HepG2 (cell line): ENCODE data around the gene FBXO8. TPM values are rescaled to one million over a fixed set of nuclear protein-coding genes. Genes with fewer than 3 reads are reported as not detected.

Source experiments
- ATAC-seq: fragments of 200-7000 bp; cut with Tn5 transposase; 3 replicates; pipeline ENCODE4 v1.9.1; 2020; ENCODE audit warnings: mild to moderate bottlenecking, moderate library complexity
- BruUV-seq: library from RNA; stranded (reverse); fragments of 400-500 nt; replicated peaks from 2 replicates; lab custom pipeline; 2021; lab: Mats Ljungman, UMichigan
- CTCF ChIA-PET: fragments of 300-600 bp; formaldehyde crosslinking; extraction: SDS; loops from one replicate; lab custom pipeline; 2021; ENCODE audit warnings: low total read pairs, inconsistent platforms, low intra/inter-chr PET ratio; lab: Yijun Ruan, JAX
- POLR2A ChIA-PET: fragments of 350-600 bp; sonication (Branson Sonifier 250); formaldehyde crosslinking; loops from one replicate; lab custom pipeline; 2020; ENCODE audit warnings: antibody characterized with exemption, inconsistent platforms; lab: Yijun Ruan, JAX
- DNase-seq: peaks from one replicate; pipeline ENCODE4 v3.0.0-alpha.2; 2015; ENCODE audit warnings: low spot score
- FAIRE-seq: peaks from 3 replicates; lab custom pipeline; 2011; peaks lifted over from hg19 to GRCh38; lab: Jason Lieb, UNC
- H2AFZ ChIP-seq: one replicate; pipeline ENCODE4 v1.6.1; 2011; ENCODE audit warnings: low read length, inconsistent platforms
- H3K27ac ChIP-seq: fragments of 300-600 bp; 3 replicates; pipeline ENCODE4 v1.8.0; 2011; ENCODE audit warnings: mixed run types, mild to moderate bottlenecking, mixed read lengths, low read length, inconsistent platforms; ENCODE audit not compliant: insufficient read depth; ENCODE audit errors: extremely low read length
- H3K27me3 ChIP-seq, 2 experiments: fragments of 200-600 bp in 1 of 2; 2 replicates in 1 of 2; 3 replicates in 1 of 2; pipeline versions ENCODE4 v1.6.0 to v1.8.0; 2011; ENCODE audit warnings: low read length in 2 of 2, mild to moderate bottlenecking in 2 of 2, moderate library complexity in 2 of 2, inconsistent platforms in 1 of 2; ENCODE audit not compliant: insufficient read depth in 2 of 2, control insufficient read depth in 1 of 2
- H3K36me3 ChIP-seq, 2 experiments: fragments of 200-600 bp in 1 of 2; replicated peaks in 1 of 2; 2 replicates in 1 of 2; 3 replicates in 1 of 2; pipeline versions ENCODE4 v1.5.1 to v1.8.0; 2011; ENCODE audit warnings: low read length in 2 of 2, inconsistent platforms in 1 of 2; ENCODE audit not compliant: insufficient read depth in 2 of 2, control insufficient read depth in 1 of 2
- H3K4me1 ChIP-seq: 2 replicates; pipeline ENCODE4 v1.5.1; 2012; ENCODE audit warnings: low read length, inconsistent platforms; ENCODE audit not compliant: insufficient read depth
- H3K4me2 ChIP-seq: 2 replicates; pipeline ENCODE4 v1.6.0; 2011; ENCODE audit warnings: low read depth, low read length, inconsistent platforms
- H3K4me3 ChIP-seq, 3 experiments: fragments of 200-600 bp in 1 of 3; sonication (generic), shearing (Covaris generic) in 1 of 3; replicated peaks in 1 of 3; 2 replicates each; pipeline ENCODE4 v1.5.1; 2011 to 2016; ENCODE audit warnings: low read length in 3 of 3, inconsistent platforms in 2 of 3, low read depth in 2 of 3, mild to moderate bottlenecking in 2 of 3, control low read depth in 1 of 3, mixed read lengths in 1 of 3; ENCODE audit not compliant: insufficient read depth in 1 of 3
- H3K79me2 ChIP-seq: one replicate; pipeline ENCODE4 v1.6.1; 2011; ENCODE audit warnings: low read length, inconsistent platforms; ENCODE audit not compliant: insufficient read depth
- H3K9ac ChIP-seq: 2 replicates; pipeline ENCODE4 v1.6.0; 2011; ENCODE audit warnings: mild to moderate bottlenecking, low read depth, low read length, inconsistent platforms; ENCODE audit not compliant: insufficient read depth
- H3K9me3 ChIP-seq: 2 replicates; pipeline ENCODE4 v1.5.1; 2012; ENCODE audit warnings: mild to moderate bottlenecking, low read length
- H4K20me1 ChIP-seq: 2 replicates; pipeline ENCODE4 v1.6.0; 2011; ENCODE audit warnings: inconsistent platforms, mild to moderate bottlenecking, low read length, moderate library complexity; ENCODE audit not compliant: insufficient read depth
- AGO1 ChIP-seq: fragments of 200-400 bp; formaldehyde crosslinking; IDR thresholded peaks from 2 replicates; pipeline ENCODE4 v1.6.1; 2017; ENCODE audit warnings: mild to moderate bottlenecking, low read depth, low read length, moderate library complexity; ENCODE audit not compliant: poor library complexity, severe bottlenecking
- CENPX ChIP-seq: sonication (generic); formaldehyde crosslinking; IDR thresholded peaks from 2 replicates; pipeline ENCODE4 v1.9.0; 2021; ENCODE audit warnings: mild to moderate bottlenecking, missing genetic modification reagents, moderate library complexity
- ETV6 ChIP-seq: sonication (generic); formaldehyde crosslinking; conservative IDR thresholded peaks from 2 replicates; pipeline ENCODE4 v1.4.0; 2020; ENCODE audit warnings: missing genetic modification reagents
- FOXC1 ChIP-seq: sonication (generic); formaldehyde crosslinking; IDR thresholded peaks from 2 replicates; pipeline ENCODE4 v1.8.0; 2022; ENCODE audit warnings: mild to moderate bottlenecking, missing genetic modification reagents, borderline replicate concordance
- GTF3A ChIP-seq: sonication (generic); formaldehyde crosslinking; conservative IDR thresholded peaks from 2 replicates; pipeline ENCODE4 v1.4.0; 2020; ENCODE audit warnings: mild to moderate bottlenecking, missing genetic modification reagents
- HES4 ChIP-seq: sonication (generic); formaldehyde crosslinking; IDR thresholded peaks from 2 replicates; pipeline ENCODE4 v1.9.0; 2021; ENCODE audit warnings: mild to moderate bottlenecking, missing genetic modification reagents, borderline replicate concordance
- JARID2 ChIP-seq: sonication (generic); formaldehyde crosslinking; IDR thresholded peaks from 2 replicates; pipeline ENCODE4 v1.8.1; 2023; ENCODE audit warnings: missing genetic modification reagents, inconsistent platforms; ENCODE audit not compliant: insufficient replicate concordance
- MAFK ChIP-seq, 2 experiments: IDR thresholded peaks in 1 of 2; conservative IDR thresholded peaks in 1 of 2; 2 replicates each; pipeline ENCODE4 v1.6.1; 2011; ENCODE audit warnings: improper control_type of control experiment in 2 of 2, low read length in 2 of 2
- MIER2 ChIP-seq: IDR thresholded peaks from 2 replicates; pipeline ENCODE4 v1.6.1; 2016; ENCODE audit warnings: missing biosample characterization, missing genetic modification reagents
- SOX5 ChIP-seq: IDR thresholded peaks from 2 replicates; pipeline ENCODE4 v1.6.1; 2016; ENCODE audit warnings: borderline replicate concordance
- ZNF546 ChIP-seq: sonication (generic); formaldehyde crosslinking; conservative IDR thresholded peaks from 2 replicates; pipeline ENCODE4 v1.8.1; 2023; ENCODE audit warnings: mild to moderate bottlenecking, missing genetic modification reagents
- ZNF570 ChIP-seq: sonication (generic); formaldehyde crosslinking; IDR thresholded peaks from 2 replicates; pipeline ENCODE4 v1.4.0; 2020; ENCODE audit warnings: mild to moderate bottlenecking, missing genetic modification reagents, borderline replicate concordance
- ZNF644 ChIP-seq: IDR thresholded peaks from 2 replicates; pipeline ENCODE4 v1.6.1; 2016; ENCODE audit warnings: low read depth
- ZNF674 ChIP-seq: sonication (generic); formaldehyde crosslinking; IDR thresholded peaks from 2 replicates; pipeline ENCODE4 v1.5.0; 2020; ENCODE audit warnings: low read depth, mild to moderate bottlenecking, missing genetic modification reagents
- WGBS: methylation state at CpG from one replicate; pipeline ENCODE4 v1.1.6; 2017; ENCODE audit warnings: low lambda C conversion rate; 5-methylcytosine and 5-hydroxymethylcytosine counted together
- in situ Hi-C: cut with HindIII; loops from 2 replicates; pipeline ENCODE4 v1.10.0; 2017; ENCODE audit warnings: low pct_unique_long_range_greater_than_20kb; ENCODE audit not compliant: extremely low pct_ligation_motif_present
- intact Hi-C: fragments of 100-400 bp; cut with micrococcal nuclease; formaldehyde crosslinking; loops from one replicate; pipeline ENCODE4 v1.10.0; 2022; ENCODE audit not compliant: unreplicated experiment
- polyA plus RNA-seq, 8 experiments: library from polyadenylated mRNA; depleted of rRNA in 3 of 8; stranded (reverse) in 7 of 8; unstranded in 1 of 8; fragments of >200 nt; fragmentation: Illumina TruSeq in 4 of 8; extraction: Trizol in 4 of 8; gene quantifications; 2 replicates each; pipeline versions ENCODE4 v1.2.1 to v1.2.3, GENCODE V29; 2011 to 2016; ENCODE audit warnings: low read depth in 4 of 8, missing spikeins in 1 of 8, mixed read lengths in 1 of 8; ENCODE audit not compliant: insufficient read depth in 1 of 8
- total RNA-seq, 5 experiments: library from RNA; depleted of rRNA; stranded (reverse); fragments of >200 nt; fragmentation: Illumina TruSeq; extraction: Trizol; gene quantifications; 2 replicates each; pipeline ENCODE4 v1.2.3, GENCODE V29; 2016; ENCODE audit warnings: low read depth in 1 of 5
- TF ChIP-seq, protein P1 (sequence below): IDR thresholded peaks from 2 replicates; pipeline ENCODE4 v1.6.1; 2012; ENCODE audit warnings: low read depth, low read length, improper control_type of control experiment

Gene FBXO8
- total and polyA plus RNA-seq, 2 of the 13 experiments (the other 11 are each of a cell fraction or from before 2014, with no cell fraction given): 11.7 to 15.2 TPM

DNA sequence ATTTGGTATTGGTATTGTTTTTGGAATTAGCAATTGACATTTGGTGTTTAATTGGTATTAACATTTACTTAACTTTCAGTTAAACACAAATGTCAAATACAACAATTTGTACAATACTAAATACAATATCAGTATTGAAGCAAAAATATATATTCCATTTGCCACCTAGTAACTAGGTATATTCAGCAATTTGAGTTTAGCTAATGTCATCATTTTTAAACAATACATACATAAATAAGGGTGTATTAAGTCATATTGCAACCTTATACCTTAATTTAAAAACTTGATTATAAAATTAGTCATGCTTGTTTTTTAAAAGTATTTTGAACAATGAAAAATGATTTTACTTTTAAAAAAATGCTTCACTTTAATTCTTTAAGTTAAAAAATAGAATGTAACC is 53.3 kb downstream of the FBXO8 start:
- ChIA-PET POLR2A (no interaction called here), CTCF (no interaction called here)
- no peak overlapping the region for H3K4me3 ChIP-seq
- intact Hi-C loops: no loop called here
- H3K4me1 ChIP-seq: no peaks in the 10 kb centered on the region
- no peaks in the 10 kb centered on the region for H3K36me3 ChIP-seq
- no TSS peak for BruUV-seq
- in situ Hi-C loops: no loop called here
- DNase-seq (no peak), FAIRE-seq (no peak), ATAC-seq (no peak)
- no peaks in the 10 kb centered on the region for H3K79me2 ChIP-seq
- H4K20me1 ChIP-seq: no peaks in the 10 kb centered on the region
- H2AFZ ChIP-seq: no peak overlapping the region
- H3K27me3 ChIP-seq: no peaks in the 10 kb centered on the region
- no peak overlapping the region for H3K9ac ChIP-seq
- H3K27ac ChIP-seq: no peak overlapping the region
- H3K9me3 ChIP-seq: no peaks in the 10 kb centered on the region
- no peak overlapping the region for H3K4me2 ChIP-seq
- TF ChIP-seq ZNF674 (CRISPR knock-in tag) (no peak), MAFK (conservative IDR thresholded peaks at IDR 0.05 in 1 of 2, IDR thresholded peaks at IDR 0.05 in 1 of 2; ENCODE audit: low read length in 2 of 2) (peak; percentile 14 to 68; a peak in 2 of 4 replicates)

DNA sequence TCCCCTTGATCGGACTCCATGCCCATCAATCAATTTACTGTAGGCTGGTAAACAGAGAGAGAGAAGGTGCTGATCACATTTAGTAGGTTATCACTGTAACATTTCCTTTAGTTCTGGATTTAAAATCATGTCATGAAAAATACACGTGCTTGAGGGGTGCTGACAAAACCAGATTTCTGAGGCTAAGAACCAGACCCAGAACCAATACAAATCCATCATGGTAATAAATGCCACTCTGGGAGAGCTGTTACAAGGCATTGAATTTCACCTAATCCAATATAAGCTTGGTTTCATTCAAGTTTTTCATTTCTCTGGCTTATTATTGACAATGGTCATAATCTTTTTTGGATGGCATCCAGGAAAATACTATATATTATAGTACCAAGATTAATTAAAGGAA is 54.5 kb downstream of the FBXO8 start:
- in situ Hi-C loops: loop anchor here (5.0 kb wide), 1 partner anchor 93 kb away; no protein-coding TSS in a partner anchor
- no TSS peak for BruUV-seq
- POLR2A ChIA-PET: no interaction called here
- Histone ChIP-seq H3K36me3 (no peaks in the 10 kb centered on the region), H3K4me3 (no peak overlapping the region), H3K27ac (no peak overlapping the region), H3K27me3 (no peaks in the 10 kb centered on the region), H4K20me1 (no peaks in the 10 kb centered on the region), H2AFZ (no peak overlapping the region), H3K4me1 (no peaks in the 10 kb centered on the region), H3K4me2 (no peak overlapping the region), H3K9me3 (no peaks in the 10 kb centered on the region), H3K9ac (no peak overlapping the region), H3K79me2 (no peaks in the 10 kb centered on the region)
- WGBS: 22% methylated on average over 2 of the region's 2 CpGs
- TF ChIP-seq CENPX (no peak), ETV6 (no peak), MAFK (conservative IDR thresholded peaks at IDR 0.05 in 1 of 2, IDR thresholded peaks at IDR 0.05 in 1 of 2; ENCODE audit: low read length in 2 of 2) (no peak), ZNF570 (CRISPR knock-in tag) (no peak), MIER2 (CRISPR knock-in tag) (no peak), JARID2 (CRISPR knock-in tag) (no peak), SOX5 (CRISPR knock-in tag) (no peak), ZNF644 (CRISPR knock-in tag) (no peak), HES4 (CRISPR knock-in tag) (no peak), AGO1 (no peak), FOXC1 (CRISPR knock-in tag) (no peak), GTF3A (no peak), ZNF546 (no peak)
- TF ChIP-seq, protein P1, sequence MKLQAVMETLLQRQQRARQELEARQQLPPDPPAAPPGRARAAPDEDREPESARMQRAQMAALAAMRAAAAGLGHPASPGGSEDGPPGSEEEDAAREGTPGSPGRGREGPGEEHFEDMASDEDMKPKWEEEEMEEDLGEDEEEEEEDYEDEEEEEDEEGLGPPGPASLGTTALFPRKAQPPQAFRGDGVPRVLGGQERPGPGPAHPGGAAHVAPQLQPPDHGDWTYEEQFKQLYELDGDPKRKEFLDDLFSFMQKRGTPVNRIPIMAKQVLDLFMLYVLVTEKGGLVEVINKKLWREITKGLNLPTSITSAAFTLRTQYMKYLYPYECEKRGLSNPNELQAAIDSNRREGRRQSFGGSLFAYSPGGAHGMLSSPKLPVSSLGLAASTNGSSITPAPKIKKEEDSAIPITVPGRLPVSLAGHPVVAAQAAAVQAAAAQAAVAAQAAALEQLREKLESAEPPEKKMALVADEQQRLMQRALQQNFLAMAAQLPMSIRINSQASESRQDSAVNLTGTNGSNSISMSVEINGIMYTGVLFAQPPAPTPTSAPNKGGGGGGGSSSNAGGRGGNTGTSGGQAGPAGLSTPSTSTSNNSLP: no peak
- CTCF ChIA-PET: no interaction called here
- ATAC-seq: no peak
- intact Hi-C loops: no loop called here
- no peak for DNase-seq
- FAIRE-seq: no peak
